ENCODE measurements around the gene CCDC190. TPM values are rescaled to one million over a fixed set of nuclear protein-coding genes. Genes with fewer than 3 reads are reported as not detected.
A peak's percentile ranks its signal among the peaks of the same experiment; 100 is the strongest.

Gene CCDC190
- 0.11 to 0.13 TPM in 2 of 3 replicates, not detected in the other for total RNA-seq

GRCh38 chr1:162861101-162861500 lies at the start of gene CCDC190:
Gene CCDC190, minus strand, starts transcription at chr1:162861175. Its CDS starts 1,529 bp downstream, at chr1:162859646.
- no peak for DNase-seq (ENCODE audit: low spot score in 2 of 2, unreplicated experiment in 2 of 2)
- no peaks in the 10 kb centered on the region for H3K36me3 Mint-ChIP-seq
- no peaks in the 10 kb centered on the region for H3K27me3 Mint-ChIP-seq (ENCODE audit: low read depth)
- H3K9me3 Mint-ChIP-seq, result peaks cover 9% of the 10 kb centered on the region
- peaks cover 10% of the 10 kb centered on the region for H3K4me1 Mint-ChIP-seq
- H3K27ac Mint-ChIP-seq, result peak within 1 kb of the TSS; percentile 70
- H3K4me3 Mint-ChIP-seq, result no peak within 1 kb of the TSS
- TF ChIP-seq CTCF (IDR thresholded peaks at IDR 0.05; ENCODE audit: unreplicated experiment), result no peak

DNA sequence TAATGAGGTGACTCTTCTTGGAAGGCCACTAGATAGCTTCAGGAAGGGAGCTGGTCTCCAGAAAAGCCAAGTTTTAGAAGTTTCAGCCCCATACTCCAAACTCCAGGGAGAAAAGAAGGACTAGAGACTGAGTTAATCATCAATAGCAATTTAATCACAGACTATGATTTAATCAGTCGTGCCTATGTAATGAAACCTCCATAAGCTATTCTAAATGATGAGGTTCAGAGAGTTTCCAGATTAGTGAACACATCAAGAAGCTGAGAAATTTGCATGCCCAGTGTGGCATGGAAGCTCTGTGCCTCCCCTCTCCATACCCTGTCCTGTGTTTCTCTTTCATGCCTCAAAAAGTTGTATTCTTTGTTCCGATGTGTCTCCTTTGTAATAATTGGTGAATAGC lies 49.2 kb upstream of the CCDC190 start:
- H3K4me3 Mint-ChIP-seq, result no peak overlapping the region
- no peaks in the 10 kb centered on the region for H3K27me3 Mint-ChIP-seq (ENCODE audit: low read depth)
- no peak for DNase-seq (ENCODE audit: low spot score in 2 of 2, unreplicated experiment in 2 of 2)
- no peak for TF ChIP-seq CTCF (IDR thresholded peaks at IDR 0.05; ENCODE audit: unreplicated experiment)
- peaks cover 47% of the 10 kb centered on the region for H3K9me3 Mint-ChIP-seq
- peaks cover 3% of the 10 kb centered on the region for H3K4me1 Mint-ChIP-seq
- no peak overlapping the region for H3K27ac Mint-ChIP-seq
- peaks cover 17% of the 10 kb centered on the region for H3K36me3 Mint-ChIP-seq

- peaks cover 34% of the 10 kb centered on the region for H3K9me3 Mint-ChIP-seq
- no peak for DNase-seq (ENCODE audit: low spot score in 2 of 2, unreplicated experiment in 2 of 2)
- H3K27me3 Mint-ChIP-seq (ENCODE audit: low read depth), result no peaks in the 10 kb centered on the region
- H3K4me1 Mint-ChIP-seq, result peaks cover 9% of the 10 kb centered on the region
- H3K36me3 Mint-ChIP-seq, result peaks cover 10% of the 10 kb centered on the region
- H3K27ac Mint-ChIP-seq, result no peak overlapping the region
- H3K4me3 Mint-ChIP-seq, result no peak overlapping the region
- no peak for TF ChIP-seq CTCF (IDR thresholded peaks at IDR 0.05; ENCODE audit: unreplicated experiment)
These were observed 47.8 kb upstream of the CCDC190 start for GRCh38 chr1:162908780-162909179.

- Mint-ChIP-seq H3K27ac (no peak overlapping the region), H3K4me3 (no peak overlapping the region), H3K4me1 (peaks cover 9% of the 10 kb centered on the region), H3K9me3 (peaks cover 28% of the 10 kb centered on the region), H3K36me3 (peaks cover 10% of the 10 kb centered on the region), H3K27me3 (ENCODE audit: low read depth) (no peaks in the 10 kb centered on the region)
- DNase-seq (ENCODE audit: low spot score in 2 of 2, unreplicated experiment in 2 of 2), result no peak
- TF ChIP-seq CTCF (IDR thresholded peaks at IDR 0.05; ENCODE audit: unreplicated experiment), result no peak
These were observed 47.3 kb upstream of the CCDC190 start for GRCh38 chr1:162908236-162908635.

GRCh38 chr1:162906485-162906884 lies 45.5 kb upstream of the CCDC190 start:
- peaks cover 15% of the 10 kb centered on the region for H3K9me3 Mint-ChIP-seq
- H3K4me1 Mint-ChIP-seq, result peaks cover 9% of the 10 kb centered on the region
- no peak overlapping the region for H3K27ac Mint-ChIP-seq
- TF ChIP-seq CTCF (IDR thresholded peaks at IDR 0.05; ENCODE audit: unreplicated experiment), result no peak
- H3K27me3 Mint-ChIP-seq (ENCODE audit: low read depth), result no peaks in the 10 kb centered on the region
- peaks cover 4% of the 10 kb centered on the region for H3K36me3 Mint-ChIP-seq
- no peak overlapping the region for H3K4me3 Mint-ChIP-seq
- DNase-seq (ENCODE audit: low spot score in 2 of 2, unreplicated experiment in 2 of 2), result no peak

Data from mesothelial cell of epicardium (in vitro differentiated cells).